Amygdala (tissue), 56 donors: Measurements from ENCODE around the gene CNDP2.
"Not testable (repeated sequence)": the region's sequence is repeated elsewhere in the genome, so short reads cannot be mapped to it uniquely, and the experiment has no call there.

Experiments
- DNase-seq, 56 donors: peaks; one replicate each; lab custom pipeline; 2025; lab: John Stamatoyannopoulos, UW

CNDP2 gene

GRCh38 chr18:74498712-74499627, 2.8 kb downstream of the CNDP2 start:
- peak in 23 of 56 donors; percentile 6 to 61 (median 31) for DNase-seq

GRCh38 chr18:74499633-74500032, 3.5 kb downstream of the CNDP2 start:
- DNase-seq: peak in 37 of 56 donors; percentile 9 to 82 (median 41)

GRCh38 chr18:74500372-74500771, 4.2 kb downstream of the CNDP2 start:
- DNase-seq: no peak

DNA sequence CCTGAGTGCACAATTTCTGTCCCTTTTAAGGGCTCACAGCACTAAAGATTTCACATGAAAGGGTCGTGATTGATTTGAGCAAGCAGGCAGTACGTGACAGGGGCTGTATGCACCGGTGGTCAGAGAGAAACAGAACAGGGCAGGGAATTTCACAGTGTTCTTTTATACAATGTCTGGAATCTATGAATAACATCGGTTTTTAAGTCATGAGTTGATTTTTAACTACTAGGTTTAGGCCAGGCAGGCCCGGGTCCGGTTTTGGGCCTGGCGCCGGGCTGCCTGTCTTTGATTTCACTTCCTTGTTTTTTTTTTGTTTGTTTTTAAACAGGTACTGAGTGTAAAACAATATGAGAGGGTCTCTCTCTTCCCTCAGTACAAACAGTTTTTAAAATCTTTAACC, 4.6 kb downstream of the CNDP2 start:
- DNase-seq: not testable (repeated sequence)

DNA sequence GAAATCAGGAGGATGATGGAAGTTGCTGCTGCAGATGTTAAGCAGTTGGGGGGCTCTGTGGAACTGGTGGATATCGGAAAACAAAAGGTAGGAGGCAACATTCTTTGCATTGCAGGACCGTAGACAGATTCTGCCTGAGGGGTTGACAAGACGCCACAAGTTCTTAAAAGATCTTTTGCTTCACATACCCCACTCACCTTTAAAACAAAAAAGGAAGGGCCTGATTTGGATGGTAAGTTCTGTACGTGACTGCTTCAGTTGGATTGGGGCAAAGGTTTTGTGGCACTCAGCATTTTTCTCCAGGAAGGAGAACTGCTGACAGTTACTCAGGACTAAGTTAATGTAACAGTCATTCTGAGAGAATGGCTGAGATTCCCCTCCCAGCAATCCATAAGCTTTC, 5.2 kb downstream of the CNDP2 start:
- no peak for DNase-seq

DNA sequence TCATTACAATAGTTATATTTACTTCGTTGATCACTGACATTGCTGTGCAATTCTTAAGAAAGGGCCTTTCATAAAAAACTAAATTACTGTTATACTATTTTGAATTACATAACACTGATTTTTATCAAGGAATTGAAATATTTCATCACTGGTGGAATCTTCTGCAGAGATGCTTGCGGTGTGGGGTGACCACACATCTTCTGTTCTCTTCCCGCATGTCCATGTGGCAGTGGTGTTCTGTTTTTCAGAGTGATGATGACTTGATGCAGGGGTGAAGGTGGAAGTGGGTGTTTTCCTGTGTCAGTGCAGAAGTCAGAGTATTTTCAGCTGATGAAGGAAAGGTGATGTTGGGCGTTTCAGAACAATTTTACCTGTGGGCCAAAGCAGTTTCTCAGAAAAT, 7.0 kb downstream of the CNDP2 start:
- DNase-seq: no peak

DNA sequence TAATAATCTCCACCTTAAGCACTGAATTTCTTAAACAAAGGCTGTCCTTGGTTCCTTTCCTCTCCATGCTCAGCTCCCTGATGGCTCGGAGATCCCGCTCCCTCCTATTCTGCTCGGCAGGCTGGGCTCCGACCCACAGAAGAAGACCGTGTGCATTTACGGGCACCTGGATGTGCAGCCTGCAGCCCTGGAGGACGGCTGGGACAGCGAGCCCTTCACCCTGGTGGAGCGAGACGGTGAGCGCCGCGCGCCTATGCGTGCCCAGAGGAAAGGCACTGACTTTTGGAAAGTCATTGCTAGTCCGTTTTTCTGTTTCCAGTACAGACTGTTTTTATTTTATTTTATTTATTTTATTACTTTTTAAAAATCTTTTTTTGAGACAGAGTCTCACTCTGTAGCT, 9.6 kb downstream of the CNDP2 start:
- no peak for DNase-seq

- DNase-seq: no peak
These were observed 10.4 kb downstream of the CNDP2 start for GRCh38 chr18:74506448-74507084.

GRCh38 chr18:74507097-74507881, 11.1 kb downstream of the CNDP2 start:
- DNase-seq: no peak

DNA sequence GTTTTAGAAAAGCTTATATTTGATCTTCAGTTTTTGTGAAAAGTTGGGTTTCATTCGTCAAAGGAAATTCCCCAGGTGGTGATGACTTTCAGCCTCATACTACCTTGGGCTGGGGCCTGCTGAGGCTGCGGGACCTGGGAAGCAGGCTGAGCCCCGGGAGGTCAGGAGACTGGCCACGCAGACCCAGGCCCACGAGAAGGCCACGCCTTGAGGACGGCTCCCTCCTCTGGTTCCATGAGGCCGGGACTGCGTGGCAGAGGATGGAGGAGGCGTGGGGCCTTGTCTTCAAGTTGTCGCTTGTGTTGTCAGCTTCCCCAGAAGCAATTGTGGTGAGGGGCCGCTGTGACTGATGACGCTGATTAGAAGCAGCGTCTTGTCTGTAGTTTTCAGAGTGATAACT, 11.8 kb downstream of the CNDP2 start:
- DNase-seq: no peak

GRCh38 chr18:74508366-74508765, 12.2 kb downstream of the CNDP2 start:
- no peak for DNase-seq

GRCh38 chr18:74508821-74509225, 12.7 kb downstream of the CNDP2 start:
- no peak for DNase-seq

GRCh38 chr18:74509856-74510769, 13.9 kb downstream of the CNDP2 start:
- DNase-seq: no peak

DNA sequence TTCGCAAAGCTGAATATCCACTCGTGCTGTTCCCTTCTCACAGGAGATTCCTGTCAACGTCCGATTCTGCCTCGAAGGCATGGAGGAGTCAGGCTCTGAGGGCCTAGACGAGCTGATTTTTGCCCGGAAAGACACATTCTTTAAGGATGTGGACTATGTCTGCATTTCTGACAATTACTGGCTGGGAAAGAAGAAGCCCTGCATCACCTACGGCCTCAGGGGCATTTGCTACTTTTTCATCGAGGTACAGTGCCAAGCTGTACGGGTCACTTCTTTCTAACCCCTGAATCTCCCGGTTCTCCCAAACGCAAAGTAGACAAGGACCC, 14.6 kb downstream of the CNDP2 start:
- no peak for DNase-seq

DNA sequence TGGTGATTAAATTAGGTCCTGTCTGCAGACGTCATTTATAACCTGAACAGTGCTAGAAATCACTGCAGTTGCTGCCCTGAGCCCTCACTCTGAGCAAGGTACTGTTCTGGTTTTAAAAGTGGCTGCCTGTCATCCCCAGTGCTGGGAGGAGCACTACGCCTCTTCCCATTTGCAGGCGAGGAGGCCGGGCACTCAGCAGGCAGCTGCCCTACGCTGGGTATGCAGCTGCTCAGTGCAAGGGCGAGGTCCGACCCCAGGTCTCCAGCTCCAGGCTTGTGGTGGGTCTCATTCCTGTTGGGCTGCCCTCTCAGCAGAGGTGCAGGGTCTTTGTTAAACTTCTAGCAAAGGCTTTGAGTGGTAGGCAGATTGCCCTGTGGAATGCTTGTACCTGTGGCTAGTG, 15.7 kb downstream of the CNDP2 start:
- DNase-seq: peak in 11 of 56 donors; percentile 19 to 72 (median 55)

DNA sequence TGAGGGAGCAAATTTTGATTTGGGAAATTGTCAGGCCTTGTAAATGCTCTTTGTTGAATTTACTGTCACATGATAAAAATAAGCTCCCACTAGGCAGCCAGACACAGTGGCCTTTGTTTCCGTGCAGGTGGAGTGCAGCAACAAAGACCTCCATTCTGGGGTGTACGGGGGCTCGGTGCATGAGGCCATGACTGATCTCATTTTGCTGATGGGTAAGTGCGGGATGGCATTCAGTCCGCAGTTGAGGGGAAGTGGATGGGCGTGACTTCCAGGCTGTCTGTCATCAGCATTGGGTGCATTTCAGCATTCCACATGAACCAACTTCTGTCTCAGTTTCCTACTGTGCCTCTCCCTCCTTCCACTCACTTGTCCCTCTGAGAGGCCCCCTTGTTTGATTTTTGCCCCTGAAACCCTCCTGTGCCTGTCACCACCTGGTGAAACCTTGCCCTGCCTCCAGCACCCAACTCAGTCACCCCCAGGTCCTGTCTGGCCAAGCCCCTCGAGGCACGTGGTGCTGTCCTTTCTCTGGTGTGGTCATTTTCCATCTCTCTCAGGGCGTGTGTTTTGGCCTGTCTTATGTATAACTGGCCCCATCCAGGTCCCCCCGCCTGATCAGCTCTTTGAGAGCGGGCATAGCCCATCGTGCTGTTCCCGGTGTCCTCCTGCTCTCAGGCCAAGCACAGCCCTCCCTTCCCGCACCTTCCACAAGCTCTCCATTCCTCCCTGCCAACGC, 16.3 kb downstream of the CNDP2 start:
- peak in 54 of 56 donors; percentile 21 to 95 (median 77) for DNase-seq

DNA sequence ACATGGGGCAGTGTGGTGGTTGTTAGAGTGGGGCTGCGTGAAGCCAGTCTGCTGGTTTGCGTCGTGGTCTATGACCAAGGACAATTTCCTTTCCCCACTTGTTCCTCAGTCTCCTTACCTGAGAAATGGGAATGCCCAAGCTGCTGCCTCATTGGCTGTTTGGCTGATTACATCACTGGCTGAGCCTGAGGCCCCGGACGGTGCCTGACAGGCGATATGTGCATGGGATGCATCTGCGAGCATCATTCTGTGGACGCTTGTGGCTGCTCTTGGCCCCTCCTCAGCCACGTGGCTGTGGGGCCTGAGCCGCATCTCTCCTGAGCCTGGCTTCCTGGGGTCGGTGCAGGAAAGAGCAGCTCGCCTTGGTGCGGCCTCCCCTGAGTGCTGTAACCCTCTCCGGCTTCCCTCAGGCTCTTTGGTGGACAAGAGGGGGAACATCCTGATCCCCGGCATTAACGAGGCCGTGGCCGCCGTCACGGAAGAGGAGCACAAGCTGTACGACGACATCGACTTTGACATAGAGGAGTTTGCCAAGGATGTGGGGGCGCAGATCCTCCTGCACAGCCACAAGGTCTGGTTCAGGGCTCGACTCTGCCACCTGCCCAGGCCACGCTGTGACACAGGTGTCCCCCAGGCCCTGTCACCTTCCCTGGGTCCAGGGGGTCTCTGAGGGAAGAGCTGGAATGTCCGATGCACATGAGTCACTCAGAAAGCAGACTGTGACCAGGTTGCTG, 17.2 kb downstream of the CNDP2 start:
- DNase-seq: no peak

GRCh38 chr18:74513883-74514205, 17.7 kb downstream of the CNDP2 start:
- no peak for DNase-seq
